GM12801 (cell line): Measurements from ENCODE around the gene TSHZ2.

ENCODE experiments used
- CTCF ChIP-seq: IDR thresholded peaks from one replicate; pipeline ENCODE4 v1.5.1; 2011; ENCODE audit warnings: control low read depth; ENCODE audit not compliant: insufficient read length; ENCODE audit errors: extremely low read depth

TSHZ2 gene

GRCh38 chr20:53428588-53428987 is 456.4 kb downstream of the TSHZ2 start:
- TF ChIP-seq CTCF: no peak

GRCh38 chr20:53428996-53429395 is 456.8 kb downstream of the TSHZ2 start:
- TF ChIP-seq CTCF: no peak

GRCh38 chr20:53434662-53435061 is 462.5 kb downstream of the TSHZ2 start:
- no peak for TF ChIP-seq CTCF

- no peak for TF ChIP-seq CTCF
These were observed 466.2 kb downstream of the TSHZ2 start for GRCh38 chr20:53438368-53438767.

GRCh38 chr20:53439046-53439445 is 466.9 kb downstream of the TSHZ2 start:
- no peak for TF ChIP-seq CTCF

- no peak for TF ChIP-seq CTCF
These were observed 467.5 kb downstream of the TSHZ2 start for GRCh38 chr20:53439616-53440015.

GRCh38 chr20:53444401-53445149 is 472.4 kb downstream of the TSHZ2 start:
- TF ChIP-seq CTCF: no peak
